Parathyroid adenoma (tissue), 2 donors: ENCODE measurements around the gene SLC16A6.
A peak's percentile ranks its signal among the peaks of the same experiment; 100 is the strongest.
"Not testable (repeated sequence)": the region's sequence is repeated elsewhere in the genome, so short reads cannot be mapped to it uniquely, and the experiment has no call there.

Experiments
- H2AFZ ChIP-seq: fragments of 300-600 bp; sonication (generic); one replicate; pipeline ENCODE4 v1.7.0; 2017; ENCODE audit warnings: antibody characterized with exemption, mild to moderate bottlenecking
- H3K27ac ChIP-seq: fragments of 300-600 bp; sonication (generic); one replicate; pipeline ENCODE4 v1.7.0; 2017
- H3K27me3 ChIP-seq: fragments of 300-600 bp; sonication (generic); one replicate; pipeline ENCODE4 v1.7.0; 2017; ENCODE audit warnings: low read length; ENCODE audit not compliant: control insufficient read depth, insufficient read depth
- H3K36me3 ChIP-seq: fragments of 300-600 bp; sonication (generic); one replicate; pipeline ENCODE4 v1.7.0; 2017; ENCODE audit warnings: low read length; ENCODE audit not compliant: control insufficient read depth, insufficient read depth
- H3K4me1 ChIP-seq: fragments of 300-600 bp; sonication (generic); one replicate; pipeline ENCODE4 v1.7.0; 2017; ENCODE audit warnings: control low read depth
- H3K4me2 ChIP-seq: fragments of 300-600 bp; sonication (generic); one replicate; pipeline ENCODE4 v1.7.0; 2017; ENCODE audit warnings: low read length
- H3K4me3 ChIP-seq: fragments of 300-600 bp; sonication (generic); one replicate; pipeline ENCODE4 v1.7.0; 2017; ENCODE audit warnings: low read depth, low read length
- H3K79me2 ChIP-seq: fragments of 300-600 bp; sonication (generic); one replicate; pipeline ENCODE4 v1.7.0; 2017; ENCODE audit warnings: control low read depth
- H3K9ac ChIP-seq: fragments of 300-600 bp; sonication (generic); one replicate; pipeline ENCODE4 v1.7.0; 2017; ENCODE audit warnings: mild to moderate bottlenecking
- H3K9me3 ChIP-seq: fragments of 300-600 bp; sonication (generic); one replicate; pipeline ENCODE4 v1.7.0; 2017; ENCODE audit warnings: low read length; ENCODE audit not compliant: control insufficient read depth
- CTCF ChIP-seq: fragments of 300-600 bp; sonication (generic); IDR thresholded peaks from one replicate; pipeline ENCODE4 v1.7.0; 2017; ENCODE audit warnings: antibody characterized with exemption, mild to moderate bottlenecking
- donor health status: primary hyperparathyroidism.

The SLC16A6 gene

GRCh38 chr17:68290955-68291835 lies at the start of gene SLC16A6, which contains the start of gene ARSG:
TSS of gene SLC16A6 (minus strand) at chr17:68291127. CDS start at chr17:68278320, 12,807 bp downstream.
TSS of gene ARSG (plus strand) at chr17:68291495. CDS start at chr17:68307494, 15,999 bp downstream.
- Histone ChIP-seq H3K4me2 (peak within 1 kb of the TSS; percentile 93), H3K27ac (peak within 1 kb of the TSS; percentile 12)

GRCh38 chr17:68334393-68334792 lies 43.5 kb upstream of the SLC16A6 start:
- no peaks in the 10 kb centered on the region for H3K9me3 ChIP-seq
- no peaks in the 10 kb centered on the region for H3K36me3 ChIP-seq
- no peaks in the 10 kb centered on the region for H3K27me3 ChIP-seq
- H3K9ac ChIP-seq = no peak overlapping the region
- H3K4me2 ChIP-seq = no peak overlapping the region
- H3K79me2 ChIP-seq = no peaks in the 10 kb centered on the region
- TF ChIP-seq CTCF = no peak
- H3K27ac ChIP-seq = no peak overlapping the region
- no peak overlapping the region for H3K4me3 ChIP-seq
- H3K4me1 ChIP-seq = no peaks in the 10 kb centered on the region
- no peak overlapping the region for H2AFZ ChIP-seq

More at GRCh38 chr17:68290955-68291835, at the start of gene SLC16A6, which contains the start of gene ARSG:
- Histone ChIP-seq H3K79me2 (no peaks in the 10 kb centered on the region), H3K36me3 (no peaks in the 10 kb centered on the region), H2AFZ (peak within 1 kb of the TSS; percentile 89), H3K4me1 (peaks cover 4% of the 10 kb centered on the region), H3K4me3 (peak within 1 kb of the TSS; percentile 67), H3K9me3 (no peaks in the 10 kb centered on the region), H3K27me3 (no peaks in the 10 kb centered on the region), H3K9ac (no peak within 1 kb of the TSS)
- no peak for TF ChIP-seq CTCF

GRCh38 chr17:68331932-68332331 lies 41.0 kb upstream of the SLC16A6 start:
- H3K36me3 ChIP-seq, H2AFZ ChIP-seq, H3K4me3 ChIP-seq, H3K4me2 ChIP-seq, H3K4me1 ChIP-seq, H3K27me3 ChIP-seq, H3K9ac ChIP-seq, H3K79me2 ChIP-seq, H3K27ac ChIP-seq, H3K9me3 ChIP-seq: not testable (repeated sequence)

GRCh38 chr17:68329331-68329730 lies 38.4 kb upstream of the SLC16A6 start:
- Histone ChIP-seq H3K4me2 (no peak overlapping the region), H3K27me3 (no peaks in the 10 kb centered on the region), H3K9me3 (no peaks in the 10 kb centered on the region), H3K9ac (no peak overlapping the region), H3K79me2 (no peaks in the 10 kb centered on the region), H2AFZ (no peak overlapping the region), H3K36me3 (no peaks in the 10 kb centered on the region), H3K4me3 (no peak overlapping the region), H3K4me1 (no peaks in the 10 kb centered on the region), H3K27ac (no peak overlapping the region)
- no peak for TF ChIP-seq CTCF

- no peak for TF ChIP-seq CTCF
- no peak overlapping the region for H3K4me3 ChIP-seq
- no peak overlapping the region for H3K27ac ChIP-seq
- H3K9me3 ChIP-seq = no peaks in the 10 kb centered on the region
- no peaks in the 10 kb centered on the region for H3K36me3 ChIP-seq
- no peaks in the 10 kb centered on the region for H3K79me2 ChIP-seq
- no peak overlapping the region for H2AFZ ChIP-seq
- no peak overlapping the region for H3K4me2 ChIP-seq
- H3K4me1 ChIP-seq = no peaks in the 10 kb centered on the region
- H3K9ac ChIP-seq = no peak overlapping the region
- no peaks in the 10 kb centered on the region for H3K27me3 ChIP-seq
Measured at GRCh38 chr17:68328676-68329075, 37.7 kb upstream of the SLC16A6 start.
